Ectodermal cell (in vitro differentiated cells): ENCODE measurements around the gene PKLR.

Experiments
- H3K27ac ChIP-seq: 2 replicates; pipeline ENCODE4 v1.7.0; 2013; ENCODE audit warnings: mild to moderate bottlenecking, low read depth, low read length; ENCODE audit not compliant: insufficient read depth, poor library complexity, severe bottlenecking
- H3K27me3 ChIP-seq: 2 replicates; pipeline ENCODE4 v1.7.0; 2013; ENCODE audit warnings: mild to moderate bottlenecking, low read length; ENCODE audit not compliant: insufficient read depth, control insufficient read depth, poor library complexity, severe bottlenecking
- H3K36me3 ChIP-seq: one replicate; pipeline ENCODE4 v1.7.0; 2013; ENCODE audit warnings: low read length; ENCODE audit not compliant: control insufficient read depth, insufficient read depth
- H3K4me1 ChIP-seq: one replicate; pipeline ENCODE4 v1.7.0; 2013; ENCODE audit warnings: low read length; ENCODE audit not compliant: control insufficient read depth, insufficient read depth
- H3K4me3 ChIP-seq: 2 replicates; pipeline ENCODE4 v1.7.0; 2013; ENCODE audit warnings: low read depth, low read length, control low read depth; ENCODE audit not compliant: insufficient read depth
- H3K9me3 ChIP-seq: 2 replicates; pipeline ENCODE4 v1.7.0; 2013; ENCODE audit warnings: mild to moderate bottlenecking, low read length, moderate library complexity; ENCODE audit not compliant: control insufficient read depth
- WGBS, 2 experiments: methylation state at CpG; one replicate each; pipeline ENCODE4 v1.1.7; 2013; ENCODE audit warnings: missing lambda C conversion rate in 2 of 2; 5-methylcytosine and 5-hydroxymethylcytosine counted together

Gene PKLR

DNA sequence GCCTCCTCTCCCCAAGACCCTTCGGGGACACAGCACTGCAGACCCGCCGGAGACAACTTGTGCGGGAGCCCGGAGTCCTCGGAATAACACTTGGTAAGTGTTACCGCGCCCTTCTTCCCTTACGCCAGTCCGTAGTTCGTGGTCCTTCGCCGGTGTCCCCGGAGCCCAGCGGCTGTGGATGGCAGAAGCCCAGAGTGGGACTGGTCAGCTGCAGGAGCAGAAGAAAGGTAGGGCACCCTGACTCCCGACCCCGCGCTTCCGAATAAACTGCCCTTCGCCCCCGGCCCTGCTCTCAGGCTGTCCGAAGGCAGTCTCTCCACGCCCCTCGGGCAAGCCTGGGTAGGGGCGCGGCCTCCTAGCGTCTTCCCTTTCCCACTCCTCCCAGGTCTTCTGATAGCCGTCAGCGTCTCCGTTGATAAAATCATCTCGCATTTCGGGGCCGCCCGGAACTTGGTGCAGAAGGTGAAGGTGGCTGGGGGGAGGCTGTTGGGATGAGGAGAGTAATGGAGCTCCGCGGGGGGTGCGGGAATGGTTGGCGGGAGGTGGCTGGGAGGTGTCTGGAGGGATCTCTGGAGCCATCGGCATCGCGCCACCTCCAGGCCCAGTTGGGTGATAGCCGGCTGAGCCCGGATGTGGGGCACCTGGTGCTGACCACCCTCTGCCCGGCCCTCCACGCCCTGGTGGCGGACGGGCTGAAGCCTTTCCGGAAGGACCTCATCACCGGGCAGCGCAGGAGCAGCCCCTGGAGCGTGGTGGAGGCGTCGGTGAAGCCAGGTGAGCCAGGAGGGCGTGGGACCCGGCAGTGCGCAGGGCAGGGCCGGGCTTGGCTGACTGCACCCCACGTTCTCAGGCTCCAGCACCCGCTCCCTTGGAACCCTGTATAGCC, 23.7 kb upstream of the PKLR start:
- 7% methylated on average over 59 of the region's 59 CpGs for WGBS, 2 experiments
- H3K4me3 ChIP-seq = peak overlapping the region; percentile 76
- H3K4me1 ChIP-seq = peaks cover 23% of the 10 kb centered on the region
- H3K9me3 ChIP-seq = no peaks in the 10 kb centered on the region
- H3K27me3 ChIP-seq = peaks cover 7% of the 10 kb centered on the region
- peaks cover 7% of the 10 kb centered on the region for H3K36me3 ChIP-seq
- no peak overlapping the region for H3K27ac ChIP-seq

DNA sequence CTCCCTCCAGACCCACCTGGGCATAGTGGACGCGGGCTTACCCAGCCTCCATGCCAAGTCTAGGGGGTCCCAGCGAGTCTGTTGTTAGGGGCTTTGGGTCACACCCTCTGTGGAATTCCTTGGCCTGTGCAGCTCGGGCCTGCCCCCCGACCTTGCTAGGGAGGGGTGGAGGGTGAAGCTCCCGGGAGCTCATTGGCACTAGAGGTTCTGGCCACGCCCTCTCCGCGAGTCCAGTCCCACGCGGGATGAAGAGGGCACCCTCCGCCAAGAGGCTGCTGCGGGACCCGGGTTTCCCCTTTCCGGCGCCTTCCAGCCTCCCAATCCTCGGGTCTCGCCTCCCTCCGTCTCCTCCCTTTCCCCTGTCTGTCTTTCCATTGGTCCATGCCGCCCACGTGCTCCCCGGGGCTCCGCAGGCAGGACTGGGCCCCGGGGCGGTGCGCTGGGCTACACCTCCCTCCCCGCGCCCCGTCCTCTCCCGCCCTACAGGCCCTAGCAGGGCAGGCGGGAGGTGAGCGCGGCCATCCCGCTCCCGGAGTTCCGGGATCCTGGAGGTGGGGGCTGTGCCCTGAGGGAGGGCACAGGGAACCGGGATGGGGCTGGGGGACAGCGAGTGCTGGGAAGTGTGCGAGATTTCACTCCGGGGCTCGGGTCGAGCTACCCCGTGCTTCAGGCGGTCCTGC, 22.9 kb upstream of the PKLR start:
- Histone ChIP-seq H3K9me3 (no peaks in the 10 kb centered on the region), H3K27ac (peak overlapping the region; percentile 91), H3K36me3 (peaks cover 4% of the 10 kb centered on the region), H3K27me3 (peaks cover 7% of the 10 kb centered on the region), H3K4me3 (peak overlapping the region; percentile 76), H3K4me1 (peaks cover 23% of the 10 kb centered on the region)
- 0% methylated on average over 44 of the region's 44 CpGs for WGBS, 2 experiments

DNA sequence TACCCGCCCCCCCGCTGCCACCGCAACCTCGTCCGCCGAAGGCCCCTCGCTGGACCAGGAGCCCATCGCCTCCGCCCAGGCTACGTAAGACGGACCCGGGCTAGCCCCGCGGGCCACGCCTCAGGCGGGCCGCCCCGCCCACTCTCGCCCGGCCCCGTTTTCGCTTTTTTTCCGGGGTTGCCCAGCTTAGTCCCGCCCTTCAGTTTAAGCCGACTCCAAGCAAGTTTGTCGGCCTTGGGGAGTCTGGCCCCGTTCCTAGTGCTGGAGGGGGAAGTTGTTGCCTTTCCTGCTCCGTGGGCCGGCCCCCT, 22.4 kb upstream of the PKLR start:
- peaks cover 23% of the 10 kb centered on the region for H3K4me1 ChIP-seq
- H3K9me3 ChIP-seq = no peaks in the 10 kb centered on the region
- peaks cover 8% of the 10 kb centered on the region for H3K36me3 ChIP-seq
- H3K27ac ChIP-seq = peak overlapping the region; percentile 91
- H3K4me3 ChIP-seq = peak overlapping the region; percentile 76
- 0% methylated on average over 29 of the region's 29 CpGs for WGBS, 2 experiments
- peaks cover 7% of the 10 kb centered on the region for H3K27me3 ChIP-seq

DNA sequence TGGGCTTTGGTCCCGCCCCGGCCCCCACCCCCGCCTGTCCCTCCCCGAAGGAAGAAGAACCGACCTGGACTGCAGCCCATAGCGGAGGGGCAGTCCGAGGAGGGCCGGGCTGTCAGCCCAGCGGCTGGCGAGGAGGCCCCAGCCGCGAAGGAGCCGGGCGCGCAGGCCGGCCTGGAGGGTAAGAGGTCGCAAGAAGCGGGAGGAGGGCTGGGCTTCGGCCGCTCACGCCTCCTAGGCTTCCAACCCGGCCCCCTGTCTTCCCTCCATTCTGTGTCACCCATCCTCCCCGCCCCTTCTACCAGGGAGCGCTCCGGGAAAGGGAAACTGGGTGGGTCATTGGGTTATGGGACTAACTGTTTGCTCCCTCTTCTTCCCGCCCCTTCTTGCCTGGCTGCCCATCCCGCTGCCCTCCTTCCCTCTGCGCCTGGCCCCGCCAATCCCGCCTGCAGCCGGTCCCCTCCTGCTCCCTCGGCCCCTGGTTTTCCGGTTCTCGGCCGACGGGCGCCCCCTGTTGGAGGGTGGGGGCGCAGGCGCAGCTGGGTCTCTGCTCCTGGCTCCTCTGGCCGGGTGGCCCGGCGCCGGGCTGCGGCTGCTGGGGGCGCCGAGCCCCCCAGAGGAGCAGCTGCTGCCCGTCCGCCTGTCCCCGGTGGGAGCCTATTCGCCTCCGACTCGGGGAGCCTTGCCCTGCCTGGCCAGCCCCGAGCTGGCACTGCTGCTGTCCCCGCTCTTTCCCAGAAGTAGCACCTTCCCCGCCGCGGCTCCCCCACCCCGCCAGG, 21.9 kb upstream of the PKLR start:
- WGBS, 2 experiments = 0% methylated on average over 58 of the region's 58 CpGs
- Histone ChIP-seq H3K27me3 (peaks cover 7% of the 10 kb centered on the region), H3K36me3 (peaks cover 8% of the 10 kb centered on the region), H3K4me3 (peak overlapping the region; percentile 76), H3K4me1 (peaks cover 23% of the 10 kb centered on the region), H3K9me3 (no peaks in the 10 kb centered on the region), H3K27ac (peak overlapping the region; percentile 91)

DNA sequence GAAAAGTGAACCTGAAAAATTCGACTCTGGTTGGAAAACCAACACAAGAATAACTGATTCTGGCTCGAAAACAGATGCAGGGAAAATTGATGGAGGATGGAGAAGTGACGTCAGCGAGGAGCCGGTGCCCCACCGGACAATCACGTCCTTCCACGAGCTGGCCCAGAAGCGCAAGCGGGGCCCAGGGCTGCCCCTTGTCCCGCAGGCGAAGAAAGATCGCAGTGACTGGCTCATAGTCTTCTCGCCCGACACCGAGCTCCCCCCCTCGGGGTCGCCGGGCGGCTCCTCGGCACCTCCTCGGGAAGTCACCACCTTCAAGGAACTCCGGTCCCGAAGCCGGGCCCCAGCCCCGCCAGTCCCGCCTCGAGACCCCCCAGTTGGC, 21.3 kb upstream of the PKLR start:
- H3K36me3 ChIP-seq = peaks cover 13% of the 10 kb centered on the region
- H3K9me3 ChIP-seq = no peaks in the 10 kb centered on the region
- peaks cover 23% of the 10 kb centered on the region for H3K4me1 ChIP-seq
- peaks cover 7% of the 10 kb centered on the region for H3K27me3 ChIP-seq
- H3K4me3 ChIP-seq = peak overlapping the region; percentile 76
- 3 to 4% methylated on average over 28 of the region's 28 CpGs for WGBS, 2 experiments
- peak overlapping the region; percentile 53 for H3K27ac ChIP-seq

DNA sequence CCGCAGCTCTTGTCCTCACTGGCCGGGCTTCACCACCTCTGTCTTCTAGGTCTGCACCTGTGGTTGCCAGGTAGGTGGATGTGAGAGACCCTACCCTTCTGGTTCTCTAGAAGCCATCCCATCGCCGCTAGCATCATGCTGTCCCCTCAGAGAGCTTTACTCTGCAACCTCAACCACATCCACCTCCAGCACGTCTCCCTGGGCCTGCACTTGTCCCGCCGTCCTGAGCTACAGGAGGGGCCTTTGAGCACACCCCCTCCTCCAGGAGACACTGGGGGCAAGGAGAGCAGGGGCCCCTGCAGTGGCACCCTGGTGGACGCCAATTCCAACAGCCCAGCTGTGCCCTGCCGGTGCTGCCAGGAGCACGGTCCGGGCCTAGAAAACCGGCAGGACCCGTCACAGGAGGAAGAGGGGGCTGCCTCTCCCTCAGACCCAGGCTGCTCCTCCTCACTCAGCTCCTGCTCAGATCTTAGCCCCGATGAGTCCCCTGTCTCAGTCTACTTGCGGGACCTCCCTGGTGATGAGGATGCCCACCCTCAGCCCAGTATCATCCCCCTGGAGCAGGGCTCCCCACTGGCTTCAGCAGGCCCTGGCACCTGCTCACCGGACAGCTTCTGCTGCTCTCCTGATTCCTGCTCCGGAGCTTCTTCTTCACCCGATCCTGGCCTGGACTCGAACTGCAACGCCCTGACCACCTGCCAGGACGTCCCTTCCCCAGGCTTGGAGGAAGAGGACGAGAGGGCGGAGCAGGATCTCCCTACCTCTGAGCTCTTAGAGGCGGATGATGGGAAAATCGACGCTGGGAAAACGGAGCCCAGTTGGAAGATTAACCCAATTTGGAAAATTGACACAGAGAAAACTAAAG, 20.6 kb upstream of the PKLR start:
- peaks cover 23% of the 10 kb centered on the region for H3K4me1 ChIP-seq
- H3K27me3 ChIP-seq = peaks cover 7% of the 10 kb centered on the region
- H3K27ac ChIP-seq = peak overlapping the region; percentile 46
- H3K36me3 ChIP-seq = peaks cover 13% of the 10 kb centered on the region
- peak overlapping the region; percentile 76 for H3K4me3 ChIP-seq
- no peaks in the 10 kb centered on the region for H3K9me3 ChIP-seq
- WGBS, 2 experiments = 48 to 54% methylated on average over 27 of the region's 27 CpGs

DNA sequence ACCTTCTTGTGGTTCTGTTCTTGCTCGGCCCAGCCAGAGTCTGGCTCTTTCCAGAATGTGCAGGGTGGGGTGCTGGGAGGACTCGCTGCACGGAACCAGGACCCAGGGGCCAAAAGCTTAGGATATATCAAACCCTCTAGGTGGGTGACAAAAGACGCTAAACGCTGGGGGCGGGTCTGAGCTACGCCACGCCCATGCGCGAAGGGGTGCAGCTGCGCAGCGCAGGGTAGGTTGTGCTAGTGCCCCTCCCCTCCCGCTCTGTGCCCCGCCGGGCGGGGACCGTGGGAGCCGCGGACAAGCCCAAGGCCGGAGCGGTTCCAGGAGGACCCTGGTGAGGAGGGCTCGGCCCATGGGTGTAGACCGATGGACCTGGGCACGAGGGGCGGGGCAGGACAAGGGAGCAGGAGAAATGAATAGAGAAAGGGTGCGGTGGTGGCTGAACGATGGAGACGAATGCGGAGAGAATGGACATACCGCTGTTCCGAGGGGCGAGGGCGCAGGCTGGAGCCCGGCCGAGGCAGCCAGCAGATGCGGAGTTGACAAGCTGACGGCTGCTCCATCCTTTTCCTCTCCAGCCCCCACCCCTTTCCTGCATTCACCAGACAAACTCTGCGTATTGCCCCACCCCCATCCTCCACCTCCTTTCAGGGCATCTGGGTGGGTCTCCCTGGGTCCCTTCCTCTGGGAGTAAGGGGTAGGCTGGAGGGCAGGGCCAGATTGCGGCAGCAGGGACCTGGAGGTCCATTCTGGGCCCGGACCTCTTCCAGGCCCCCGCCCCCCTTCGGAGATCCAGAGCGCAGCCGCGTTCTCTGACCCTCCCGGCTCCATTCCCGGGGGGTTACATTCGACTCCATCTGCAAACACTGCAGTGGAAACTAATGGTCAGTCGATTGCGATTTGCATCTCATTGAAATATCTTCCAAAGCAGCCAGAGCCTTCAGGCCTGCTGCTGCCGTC, 19.7 kb upstream of the PKLR start, which contains the start of gene RUSC1:
Gene RUSC1, plus strand, starts transcription at position 234 of the 957 bp plus-strand sequence. CDS start 880 bp downstream, outside the sequence.
- peak within 1 kb of the TSS; percentile 76 for H3K4me3 ChIP-seq
- H3K27me3 ChIP-seq = peaks cover 7% of the 10 kb centered on the region
- WGBS, 2 experiments = 24 to 25% methylated on average over 51 of the region's 51 CpGs

DNA sequence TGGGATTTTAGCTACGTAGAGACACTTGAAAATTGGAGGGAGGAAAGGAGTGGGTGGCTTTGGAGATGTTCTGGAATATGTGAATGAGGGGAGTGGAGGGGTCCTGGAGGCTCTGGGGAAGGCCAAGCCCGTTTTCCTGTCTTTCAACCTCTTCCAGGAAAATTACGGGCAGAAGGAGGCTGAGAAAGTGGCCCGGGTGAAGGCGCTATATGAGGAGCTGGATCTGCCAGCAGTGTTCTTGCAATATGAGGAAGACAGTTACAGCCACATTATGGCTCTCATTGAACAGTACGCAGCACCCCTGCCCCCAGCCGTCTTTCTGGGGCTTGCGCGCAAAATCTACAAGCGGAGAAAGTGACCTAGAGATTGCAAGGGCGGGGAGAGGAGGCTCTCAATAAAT, 19.0 kb upstream of the PKLR start:
- Histone ChIP-seq H3K9me3 (no peaks in the 10 kb centered on the region), H3K27ac (peak overlapping the region; percentile 45), H3K4me1 (peaks cover 17% of the 10 kb centered on the region), H3K36me3 (peaks cover 13% of the 10 kb centered on the region), H3K4me3 (peak overlapping the region; percentile 76), H3K27me3 (peaks cover 7% of the 10 kb centered on the region)
- WGBS, 2 experiments = 83 to 84% methylated on average over 11 of the region's 11 CpGs

More for the DNA sequence above, 19.7 kb upstream of the PKLR start, which contains the start of gene RUSC1:
- Histone ChIP-seq H3K4me1 (peaks cover 23% of the 10 kb centered on the region), H3K9me3 (no peaks in the 10 kb centered on the region), H3K27ac (peak within 1 kb of the TSS; percentile 46), H3K36me3 (peaks cover 13% of the 10 kb centered on the region)

DNA sequence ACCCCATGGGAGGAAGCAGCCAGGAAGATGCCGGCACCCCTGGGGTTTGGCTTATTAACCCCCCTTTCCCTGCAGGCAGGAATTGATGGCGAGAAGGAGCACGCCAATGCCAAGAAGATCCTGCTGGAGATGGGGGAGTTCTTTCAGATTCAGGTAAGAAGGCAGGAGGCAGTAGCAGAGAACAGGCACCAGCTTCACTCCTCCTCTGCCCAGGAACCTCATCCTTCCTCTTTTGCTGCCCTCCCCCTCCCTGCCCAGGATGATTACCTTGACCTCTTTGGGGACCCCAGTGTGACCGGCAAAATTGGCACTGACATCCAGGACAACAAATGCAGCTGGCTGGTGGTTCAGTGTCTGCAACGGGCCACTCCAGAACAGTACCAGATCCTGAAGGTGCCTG, 18.3 kb upstream of the PKLR start:
- peaks cover 13% of the 10 kb centered on the region for H3K36me3 ChIP-seq

More for the DNA sequence above, 18.3 kb upstream of the PKLR start:
- Histone ChIP-seq H3K27me3 (peaks cover 7% of the 10 kb centered on the region), H3K9me3 (no peaks in the 10 kb centered on the region), H3K4me3 (no peak overlapping the region), H3K27ac (no peak overlapping the region), H3K4me1 (peaks cover 16% of the 10 kb centered on the region)
- 88 to 93% methylated on average over 5 of the region's 5 CpGs for WGBS, 2 experiments
